ENCODE results near the gene DENND6B. TPM values are rescaled to one million over a fixed set of nuclear protein-coding genes. Genes with fewer than 3 reads are reported as not detected.

The DENND6B gene
- total RNA-seq, 2 donors from 2014 or later, result 0.85 to 1.0 TPM

DNA sequence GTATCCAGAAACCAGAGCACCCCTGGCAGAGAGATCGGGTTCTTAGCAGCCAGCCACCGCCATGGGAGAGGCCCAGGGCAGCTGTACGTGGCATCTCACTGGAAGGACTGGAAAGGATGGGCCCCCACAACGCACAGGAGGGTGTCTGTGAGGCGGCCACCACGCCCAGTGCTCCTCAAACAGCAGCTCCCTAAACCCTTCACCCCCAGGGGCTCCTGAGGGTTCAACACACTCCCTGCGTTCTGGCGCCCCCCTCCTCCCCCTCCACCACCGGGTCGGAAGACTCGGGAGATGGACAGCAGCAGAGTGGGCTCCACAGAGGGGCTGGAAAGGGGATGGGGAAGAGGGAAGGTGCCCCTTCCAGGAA, 66.4 kb downstream of the DENND6B start:
- H3K4me3 ChIP-seq, result peak overlapping the region; percentile 40 to 57

DNA sequence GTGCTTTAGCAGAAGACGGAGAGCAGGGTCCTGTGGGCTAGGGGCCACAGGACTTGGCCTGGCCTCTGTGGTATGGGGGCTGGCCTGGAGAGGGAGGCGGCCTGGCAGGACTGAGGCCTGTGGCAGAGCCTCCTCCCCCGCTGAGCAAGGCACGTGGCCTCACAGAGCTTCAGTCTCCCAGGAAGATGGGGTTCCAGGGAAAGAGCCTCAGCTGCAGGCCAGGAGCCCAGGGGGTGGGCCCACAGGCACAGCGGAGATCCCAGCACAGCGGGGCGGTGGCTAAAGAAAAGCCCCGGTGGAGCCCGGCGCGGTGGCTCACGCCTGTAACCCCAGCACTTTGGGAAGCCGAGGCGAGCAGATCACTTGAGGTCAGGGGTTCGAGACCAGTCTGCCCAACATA, 67.5 kb downstream of the DENND6B start:
- H3K9me3 ChIP-seq, result no peaks in the 10 kb centered on the region
- no peaks in the 10 kb centered on the region for H3K27me3 ChIP-seq
- H3K27ac ChIP-seq, result peak overlapping the region; percentile 31 to 76
- no peaks in the 10 kb centered on the region for H3K36me3 ChIP-seq
- no peak for DNase-seq (ENCODE audit: low spot score)
- TF ChIP-seq, protein P1, sequence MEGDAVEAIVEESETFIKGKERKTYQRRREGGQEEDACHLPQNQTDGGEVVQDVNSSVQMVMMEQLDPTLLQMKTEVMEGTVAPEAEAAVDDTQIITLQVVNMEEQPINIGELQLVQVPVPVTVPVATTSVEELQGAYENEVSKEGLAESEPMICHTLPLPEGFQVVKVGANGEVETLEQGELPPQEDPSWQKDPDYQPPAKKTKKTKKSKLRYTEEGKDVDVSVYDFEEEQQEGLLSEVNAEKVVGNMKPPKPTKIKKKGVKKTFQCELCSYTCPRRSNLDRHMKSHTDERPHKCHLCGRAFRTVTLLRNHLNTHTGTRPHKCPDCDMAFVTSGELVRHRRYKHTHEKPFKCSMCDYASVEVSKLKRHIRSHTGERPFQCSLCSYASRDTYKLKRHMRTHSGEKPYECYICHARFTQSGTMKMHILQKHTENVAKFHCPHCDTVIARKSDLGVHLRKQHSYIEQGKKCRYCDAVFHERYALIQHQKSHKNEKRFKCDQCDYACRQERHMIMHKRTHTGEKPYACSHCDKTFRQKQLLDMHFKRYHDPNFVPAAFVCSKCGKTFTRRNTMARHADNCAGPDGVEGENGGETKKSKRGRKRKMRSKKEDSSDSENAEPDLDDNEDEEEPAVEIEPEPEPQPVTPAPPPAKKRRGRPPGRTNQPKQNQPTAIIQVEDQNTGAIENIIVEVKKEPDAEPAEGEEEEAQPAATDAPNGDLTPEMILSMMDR (IDR thresholded peaks at IDR 0.05), result no peak
- H3K4me3 ChIP-seq, result no peak overlapping the region
- H3K4me1 ChIP-seq, result peaks cover 0 to 52% of the 10 kb centered on the region in 2 donors

More for the DNA sequence above, 66.4 kb downstream of the DENND6B start:
- Histone ChIP-seq H3K27me3 (no peaks in the 10 kb centered on the region), H3K27ac (peak overlapping the region; percentile 56 to 64), H3K9me3 (no peaks in the 10 kb centered on the region), H3K36me3 (no peaks in the 10 kb centered on the region), H3K4me1 (peaks cover 0 to 52% of the 10 kb centered on the region in 2 donors)
- TF ChIP-seq, protein P1 (IDR thresholded peaks at IDR 0.05), result no peak
- DNase-seq (ENCODE audit: low spot score), result no peak

Other genes starting within 250 kb of the DENND6B start
- under 1 TPM in 1 of 2 donors, not detected in 1; 0.71 TPM for gene MLC1, start 241.6 kb downstream of the DENND6B start, total RNA-seq
- 1 to 10 TPM in 1 of 2 donors, under 1 TPM in 1; 0.43 to 1.1 TPM for gene MOV10L1, start 237.0 kb downstream of the DENND6B start, total RNA-seq
- gene PANX2, start 156.3 kb downstream of the DENND6B start, total RNA-seq, result 1 to 10 TPM in 1 of 2 donors, under 1 TPM in 1; 0.67 to 1.7 TPM
- gene TRABD, start 141.1 kb downstream of the DENND6B start, total RNA-seq, result 10 to 100 TPM; 12.3 to 20.0 TPM
- gene SELENOO, start 126.0 kb downstream of the DENND6B start, total RNA-seq, result 10 to 100 TPM; 18.0 to 20.0 TPM
- gene TUBGCP6, start 82.0 kb downstream of the DENND6B start, total RNA-seq, result 10 to 100 TPM; 19.5 to 22.1 TPM
- 1 to 10 TPM; 6.7 to 9.1 TPM for gene HDAC10, start 75.7 kb downstream of the DENND6B start, total RNA-seq
- gene MAPK12, start 65.3 kb downstream of the DENND6B start, total RNA-seq, result 10 to 100 TPM in 1 of 2 donors, 1 to 10 TPM in 1; 5.0 to 13.0 TPM
- 1 to 10 TPM; 3.7 to 4.0 TPM for gene MAPK11, start 56.6 kb downstream of the DENND6B start, total RNA-seq
- gene PLXNB2, start 19.4 kb downstream of the DENND6B start, total RNA-seq, result 10 to 100 TPM; 60.3 to 92.8 TPM
- gene PPP6R2, start 16.3 kb upstream of the DENND6B start, total RNA-seq, result 10 to 100 TPM; 45.2 to 54.8 TPM
- gene SBF1, start 148.0 kb upstream of the DENND6B start, total RNA-seq, result 10 to 100 TPM; 41.1 to 57.1 TPM
- under 1 TPM in 1 of 2 donors, not detected in 1; 0.08 TPM for gene ADM2, start 154.5 kb upstream of the DENND6B start, total RNA-seq
- gene MIOX, start 159.8 kb upstream of the DENND6B start, total RNA-seq, result not detected
- gene LMF2, start 180.7 kb upstream of the DENND6B start, total RNA-seq, result 10 to 100 TPM; 30.1 to 33.8 TPM
- gene NCAPH2, start 181.2 kb upstream of the DENND6B start, total RNA-seq, result 10 to 100 TPM; 19.5 to 33.4 TPM
- under 1 TPM in 1 of 2 donors, not detected in 1; 0.94 TPM for gene SCO2, start 198.6 kb upstream of the DENND6B start, total RNA-seq
- gene TYMP, start 203.0 kb upstream of the DENND6B start, total RNA-seq, result 10 to 100 TPM in 1 of 2 donors, 1 to 10 TPM in 1; 9.1 to 35.8 TPM
- not detected for gene KLHDC7B, start 218.9 kb upstream of the DENND6B start, total RNA-seq
- not detected for gene SYCE3, start 235.9 kb upstream of the DENND6B start, total RNA-seq

Data from right atrium auricular region (tissue), 2 donors.